GM18858 (cell line): ENCODE measurements around the gene B4GALNT4.
"Not testable (repeated sequence)": the region's sequence is repeated elsewhere in the genome, so short reads cannot be mapped to it uniquely, and the experiment has no call there.

Experiments
- ATAC-seq: cut with Tn5 transposase; IDR thresholded peaks from one replicate; pipeline ENCODE4 v1.9.1; 2021; ENCODE audit not compliant: unreplicated experiment

B4GALNT4 gene

GRCh38 chr11:418343-419247 lies 49.3 kb downstream of the B4GALNT4 start:
- no peak for ATAC-seq

- no peak for ATAC-seq
Measured at GRCh38 chr11:419248-420005, 50.1 kb downstream of the B4GALNT4 start.

- ATAC-seq = no peak
Measured at GRCh38 chr11:420054-420910, 51.0 kb downstream of the B4GALNT4 start.

GRCh38 chr11:420911-421321 lies 51.6 kb downstream of the B4GALNT4 start:
- no peak for ATAC-seq

GRCh38 chr11:422249-422656 lies 53.0 kb downstream of the B4GALNT4 start:
- ATAC-seq = no peak

GRCh38 chr11:424232-424631 lies 54.9 kb downstream of the B4GALNT4 start:
- ATAC-seq = no peak

- ATAC-seq = not testable (repeated sequence)
Measured at GRCh38 chr11:424766-425165, 55.5 kb downstream of the B4GALNT4 start.

GRCh38 chr11:425301-425700 lies 56.0 kb downstream of the B4GALNT4 start:
- no peak for ATAC-seq

- ATAC-seq = no peak
Measured at GRCh38 chr11:426851-427250, 57.6 kb downstream of the B4GALNT4 start.

GRCh38 chr11:428295-428694 lies 59.0 kb downstream of the B4GALNT4 start:
- no peak for ATAC-seq

- no peak for ATAC-seq
Measured at GRCh38 chr11:429391-429790, 60.1 kb downstream of the B4GALNT4 start.

- no peak for ATAC-seq
Measured at GRCh38 chr11:429931-430456, 60.7 kb downstream of the B4GALNT4 start.
